Measurements from ENCODE around the gene SCUBE1.

SCUBE1 gene

DNA sequence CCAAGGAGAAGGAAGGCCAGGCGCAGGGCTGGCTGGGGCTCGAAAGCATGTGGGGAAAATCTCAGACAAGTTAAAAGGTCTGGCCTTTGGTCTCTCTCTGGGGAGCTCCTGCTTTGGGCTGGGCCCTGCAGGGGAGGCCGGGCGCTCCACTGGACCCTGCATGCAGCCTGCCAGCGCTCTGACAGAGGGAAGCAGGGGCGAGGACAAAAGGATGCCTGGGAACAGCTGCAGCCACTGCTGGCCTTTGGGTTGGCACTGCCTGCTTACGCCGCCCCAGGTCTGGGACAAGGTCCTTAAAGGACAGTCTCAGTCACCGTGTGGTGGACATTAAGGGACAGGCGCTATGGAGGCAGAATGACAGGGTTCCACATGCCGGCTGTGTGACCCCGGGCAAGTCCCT, 99.8 kb downstream of the SCUBE1 start:
- Mint-ChIP-seq H3K4me3 (no peak overlapping the region), H3K27me3 (peaks cover 0 to 6% of the 10 kb centered on the region in 2 donors), H3K4me1 (ENCODE audit: low read depth in 2 of 2) (no peaks in the 10 kb centered on the region), H3K27ac (peak overlapping the region in 1 of 2 donors; percentile 31), H3K9me3 (no peaks in the 10 kb centered on the region), H3K36me3 (ENCODE audit: insufficient read depth) (no peaks in the 10 kb centered on the region)
- ATAC-seq (replicated peaks), result no peak
- DNase-seq, result no peak

DNA sequence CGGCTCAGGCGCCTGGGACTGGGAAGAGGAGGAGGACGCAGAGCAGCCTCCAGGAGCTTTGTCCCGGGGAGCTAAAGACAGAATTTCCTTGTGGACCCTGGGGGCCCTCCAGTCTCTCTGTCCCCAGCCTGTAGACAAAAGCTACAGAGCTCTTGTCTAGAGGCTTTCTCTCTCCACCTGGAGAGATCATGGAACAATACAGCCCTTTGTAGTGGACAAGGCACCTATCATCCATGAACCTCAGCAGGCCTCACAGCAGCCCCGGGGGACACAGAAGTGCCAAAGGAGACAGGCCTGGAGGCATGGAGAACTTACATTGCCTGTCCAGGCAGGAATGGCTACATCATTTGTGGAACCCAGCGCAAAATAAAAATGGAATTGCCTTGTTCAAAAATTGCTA, 100.5 kb downstream of the SCUBE1 start:
- DNase-seq (no peak), ATAC-seq (replicated peaks) (no peak)
- Mint-ChIP-seq H3K4me3 (no peak overlapping the region), H3K4me1 (ENCODE audit: low read depth in 2 of 2) (no peaks in the 10 kb centered on the region), H3K27ac (peak overlapping the region in 1 of 2 donors; percentile 31), H3K36me3 (ENCODE audit: insufficient read depth) (no peaks in the 10 kb centered on the region), H3K9me3 (no peaks in the 10 kb centered on the region), H3K27me3 (peaks cover 0 to 10% of the 10 kb centered on the region in 2 donors)

- DNase-seq (no peak), ATAC-seq (replicated peaks) (no peak)
- Mint-ChIP-seq H3K4me3 (no peak overlapping the region), H3K36me3 (ENCODE audit: insufficient read depth) (no peaks in the 10 kb centered on the region), H3K27me3 (peaks cover 0 to 10% of the 10 kb centered on the region in 2 donors), H3K27ac (no peak overlapping the region), H3K4me1 (ENCODE audit: low read depth in 2 of 2) (no peaks in the 10 kb centered on the region), H3K9me3 (no peaks in the 10 kb centered on the region)
Measured at GRCh38 chr22:43241699-43242386, 101.3 kb downstream of the SCUBE1 start.

DNA sequence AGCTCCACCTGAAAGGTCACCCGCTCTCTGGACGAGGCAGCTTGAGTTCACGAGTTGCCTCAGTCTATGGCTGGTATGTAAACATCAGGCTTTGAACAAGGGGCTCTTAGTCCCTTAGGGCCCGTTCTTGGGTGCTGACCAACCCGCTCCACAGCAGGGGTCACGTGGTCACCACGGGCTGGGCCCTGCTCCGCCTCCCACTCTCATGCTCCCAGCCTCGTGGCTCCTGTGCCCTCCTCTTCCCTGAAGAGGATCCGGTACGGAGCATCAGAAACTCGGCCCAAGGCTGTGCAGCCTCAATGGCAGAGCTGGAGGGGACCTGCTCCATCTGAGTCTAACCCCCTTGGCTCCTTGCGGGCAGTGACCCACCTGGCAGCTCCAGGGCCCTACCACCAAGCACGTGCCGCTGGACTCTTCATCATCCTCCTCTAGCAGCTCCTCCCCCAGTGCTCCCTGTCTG, 102.0 kb downstream of the SCUBE1 start:
- no peaks in the 10 kb centered on the region for H3K4me1 Mint-ChIP-seq (ENCODE audit: low read depth in 2 of 2)
- ATAC-seq (replicated peaks) (no peak), DNase-seq (no peak)
- peaks cover 0 to 10% of the 10 kb centered on the region in 2 donors for H3K27me3 Mint-ChIP-seq
- H3K9me3 Mint-ChIP-seq, result no peaks in the 10 kb centered on the region
- H3K4me3 Mint-ChIP-seq, result no peak overlapping the region
- H3K36me3 Mint-ChIP-seq (ENCODE audit: insufficient read depth), result no peaks in the 10 kb centered on the region
- H3K27ac Mint-ChIP-seq, result no peak overlapping the region

GRCh38 chr22:43240614-43241013, 102.6 kb downstream of the SCUBE1 start:
- H3K27me3 Mint-ChIP-seq, result peaks cover 0 to 10% of the 10 kb centered on the region in 2 donors
- no peak for ATAC-seq (replicated peaks)
- H3K9me3 Mint-ChIP-seq, result no peaks in the 10 kb centered on the region
- H3K27ac Mint-ChIP-seq, result no peak overlapping the region
- H3K4me3 Mint-ChIP-seq, result no peak overlapping the region
- H3K36me3 Mint-ChIP-seq (ENCODE audit: insufficient read depth), result no peaks in the 10 kb centered on the region
- no peaks in the 10 kb centered on the region for H3K4me1 Mint-ChIP-seq (ENCODE audit: low read depth in 2 of 2)
- DNase-seq, result no peak

DNA sequence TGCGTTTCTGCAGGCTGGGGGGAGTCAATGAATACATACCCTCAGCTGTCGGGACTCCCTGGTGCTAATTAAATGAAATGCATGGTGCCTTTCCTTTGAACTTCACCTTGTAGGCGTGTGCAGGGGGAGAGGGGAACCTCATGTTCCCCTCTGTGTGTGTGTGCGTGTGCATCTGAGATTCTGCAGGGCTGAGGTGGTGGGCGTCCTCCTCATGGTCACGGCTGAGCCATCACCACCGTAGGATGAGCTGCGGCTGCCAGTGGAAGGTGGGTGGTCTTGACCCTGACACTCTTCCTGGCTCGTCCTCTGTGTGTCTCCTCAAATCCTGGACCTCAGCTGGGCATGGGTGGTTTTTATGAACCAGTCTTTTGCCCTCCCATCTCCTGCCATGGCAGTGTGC, 103.2 kb downstream of the SCUBE1 start:
- no peaks in the 10 kb centered on the region for H3K9me3 Mint-ChIP-seq
- ATAC-seq (replicated peaks) (no peak), DNase-seq (no peak)
- no peaks in the 10 kb centered on the region for H3K4me1 Mint-ChIP-seq (ENCODE audit: low read depth in 2 of 2)
- peaks cover 0 to 10% of the 10 kb centered on the region in 2 donors for H3K27me3 Mint-ChIP-seq
- no peak overlapping the region for H3K27ac Mint-ChIP-seq
- H3K4me3 Mint-ChIP-seq, result no peak overlapping the region
- no peaks in the 10 kb centered on the region for H3K36me3 Mint-ChIP-seq (ENCODE audit: insufficient read depth)

DNA sequence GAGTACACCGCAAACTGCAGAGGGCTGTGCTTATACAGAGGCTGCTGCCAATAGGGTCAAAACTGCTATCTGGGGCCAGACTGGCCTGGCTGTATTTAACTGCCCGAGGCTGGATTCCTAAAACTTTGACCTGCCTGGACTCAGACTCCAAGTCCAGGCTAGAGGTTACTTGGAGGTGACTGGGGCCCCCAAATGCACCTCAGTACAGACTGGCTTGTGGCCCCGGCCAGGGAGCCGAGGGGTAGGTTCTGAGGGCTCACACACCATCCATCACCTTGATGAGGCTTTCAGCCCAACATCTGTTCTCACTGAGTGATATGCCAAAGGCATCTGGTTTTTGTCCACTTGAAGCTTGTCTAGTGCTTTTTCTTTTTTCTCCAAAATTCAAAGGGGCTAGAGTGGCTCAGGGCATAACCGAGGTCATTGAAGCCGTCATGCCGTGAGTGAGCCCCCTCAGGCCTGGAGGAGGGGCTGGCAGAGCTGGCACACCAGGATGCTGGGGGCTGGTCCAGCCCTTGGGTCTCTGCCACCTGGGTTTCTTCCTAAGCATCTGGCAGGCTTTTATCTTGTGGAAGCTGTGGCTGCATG, 103.9 kb downstream of the SCUBE1 start:
- no peak overlapping the region for H3K27ac Mint-ChIP-seq
- H3K36me3 Mint-ChIP-seq (ENCODE audit: insufficient read depth), result no peaks in the 10 kb centered on the region
- no peak for ATAC-seq (replicated peaks)
- H3K9me3 Mint-ChIP-seq, result no peaks in the 10 kb centered on the region
- peaks cover 0 to 10% of the 10 kb centered on the region in 2 donors for H3K27me3 Mint-ChIP-seq
- H3K4me3 Mint-ChIP-seq, result no peak overlapping the region
- DNase-seq, result no peak
- H3K4me1 Mint-ChIP-seq (ENCODE audit: low read depth in 2 of 2), result no peaks in the 10 kb centered on the region

DNA sequence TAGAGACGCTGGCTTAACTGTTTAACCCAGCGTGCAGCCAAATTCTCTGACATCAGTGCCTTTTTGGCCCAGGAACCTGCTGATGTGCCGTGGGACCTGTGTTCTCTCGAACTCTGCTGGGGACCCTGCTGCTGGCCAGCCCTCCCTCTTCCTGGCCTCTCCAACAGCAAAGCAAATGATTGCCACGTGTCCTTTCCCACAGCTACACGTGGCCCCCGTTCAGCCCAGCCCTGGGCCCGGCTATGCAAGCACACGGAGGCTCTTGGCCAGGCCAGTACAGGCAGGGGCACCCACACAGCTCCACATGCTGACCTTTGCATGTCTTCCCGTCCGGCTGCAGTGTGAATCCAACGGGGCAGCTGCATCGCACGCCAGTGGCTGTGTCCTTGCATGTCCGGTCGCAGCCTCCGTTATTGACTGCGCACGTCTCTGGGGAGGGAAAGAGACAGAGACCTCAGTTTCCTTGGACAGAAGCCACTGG, 104.6 kb downstream of the SCUBE1 start:
- no peak for ATAC-seq (replicated peaks)
- Mint-ChIP-seq H3K4me1 (ENCODE audit: low read depth in 2 of 2) (no peaks in the 10 kb centered on the region), H3K9me3 (no peaks in the 10 kb centered on the region)

GRCh38 chr22:43237280-43237679, 105.9 kb downstream of the SCUBE1 start:
- DNase-seq (no peak), ATAC-seq (replicated peaks) (no peak)
- no peaks in the 10 kb centered on the region for H3K36me3 Mint-ChIP-seq (ENCODE audit: insufficient read depth)
- no peak overlapping the region for H3K27ac Mint-ChIP-seq
- no peak overlapping the region for H3K4me3 Mint-ChIP-seq
- no peaks in the 10 kb centered on the region for H3K4me1 Mint-ChIP-seq (ENCODE audit: low read depth in 2 of 2)
- H3K9me3 Mint-ChIP-seq, result no peaks in the 10 kb centered on the region
- H3K27me3 Mint-ChIP-seq, result peaks cover 0 to 10% of the 10 kb centered on the region in 2 donors

More for the DNA sequence above, 104.6 kb downstream of the SCUBE1 start:
- Mint-ChIP-seq H3K27ac (peak overlapping the region in 1 of 2 donors; percentile 32), H3K4me3 (no peak overlapping the region), H3K27me3 (peaks cover 0 to 10% of the 10 kb centered on the region in 2 donors), H3K36me3 (ENCODE audit: insufficient read depth) (no peaks in the 10 kb centered on the region)
- no peak for DNase-seq

- H3K36me3 Mint-ChIP-seq (ENCODE audit: insufficient read depth), result no peaks in the 10 kb centered on the region
Measured at GRCh38 chr22:43236411-43237166, 106.6 kb downstream of the SCUBE1 start.

GRCh38 chr22:43235445-43236409, 107.4 kb downstream of the SCUBE1 start:
- H3K27me3 Mint-ChIP-seq, result peaks cover 6 to 19% of the 10 kb centered on the region in 2 donors
- no peaks in the 10 kb centered on the region for H3K36me3 Mint-ChIP-seq (ENCODE audit: insufficient read depth)
- peak overlapping the region; percentile 46 to 82 for H3K27ac Mint-ChIP-seq
- peaks cover 4% of the 10 kb centered on the region in 2 donors for H3K4me1 Mint-ChIP-seq (ENCODE audit: low read depth in 2 of 2)
- no peaks in the 10 kb centered on the region for H3K9me3 Mint-ChIP-seq
- no peak overlapping the region for H3K4me3 Mint-ChIP-seq
- DNase-seq (no peak), ATAC-seq (replicated peaks) (no peak)

More at GRCh38 chr22:43236411-43237166, 106.6 kb downstream of the SCUBE1 start:
- no peaks in the 10 kb centered on the region for H3K9me3 Mint-ChIP-seq
- no peaks in the 10 kb centered on the region for H3K4me1 Mint-ChIP-seq (ENCODE audit: low read depth in 2 of 2)
- H3K27ac Mint-ChIP-seq, result peak overlapping the region; percentile 46 to 82
- no peak overlapping the region for H3K4me3 Mint-ChIP-seq
- DNase-seq (no peak), ATAC-seq (replicated peaks) (no peak)
- H3K27me3 Mint-ChIP-seq, result peaks cover 0 to 10% of the 10 kb centered on the region in 2 donors

GRCh38 chr22:43234264-43234988, 108.7 kb downstream of the SCUBE1 start:
- H3K4me1 Mint-ChIP-seq (ENCODE audit: low read depth in 2 of 2), result peaks cover 4% of the 10 kb centered on the region in 2 donors
- H3K27me3 Mint-ChIP-seq, result peaks cover 6 to 29% of the 10 kb centered on the region in 2 donors
- no peaks in the 10 kb centered on the region for H3K9me3 Mint-ChIP-seq
- H3K4me3 Mint-ChIP-seq, result no peak overlapping the region
- H3K27ac Mint-ChIP-seq, result no peak overlapping the region
- DNase-seq (no peak), ATAC-seq (replicated peaks) (no peak)
- no peaks in the 10 kb centered on the region for H3K36me3 Mint-ChIP-seq (ENCODE audit: insufficient read depth)

Data from effector memory CD8-positive, alpha-beta T cell (primary cell).